Lower lobe of right lung (tissue), 2 donors: Measurements from ENCODE around the gene KIF27. TPM values are rescaled to one million over a fixed set of nuclear protein-coding genes. Genes with fewer than 3 reads are reported as not detected.
A peak's percentile ranks its signal among the peaks of the same experiment; 100 is the strongest.

Source experiments
- ATAC-seq, 2 donors: fragments of 200-7000 bp; cut with Tn5 transposase; one replicate each; pipeline ENCODE4 v1.9.1; 2020 to 2022; ENCODE audit warnings: mild to moderate bottlenecking in 2 of 2, moderate library complexity in 2 of 2
- DNase-seq: peaks from one replicate; pipeline ENCODE4 v3.0.0-alpha.2; 2020
- H3K27ac ChIP-seq: fragments of 200-600 bp; one replicate; pipeline ENCODE4 v1.8.0; 2022
- H3K27me3 ChIP-seq: fragments of 200-600 bp; one replicate; pipeline ENCODE4 v1.8.0; 2022; ENCODE audit warnings: low read depth
- H3K36me3 ChIP-seq: fragments of 200-600 bp; one replicate; pipeline ENCODE4 v1.8.0; 2022; ENCODE audit warnings: mild to moderate bottlenecking
- H3K4me1 ChIP-seq: fragments of 200-600 bp; one replicate; pipeline ENCODE4 v1.8.0; 2022
- H3K4me3 ChIP-seq: fragments of 200-600 bp; one replicate; pipeline ENCODE4 v1.8.0; 2022; ENCODE audit warnings: mild to moderate bottlenecking
- H3K9me3 ChIP-seq: fragments of 200-600 bp; one replicate; pipeline ENCODE4 v1.8.0; 2022
- intact Hi-C: fragments of 100-400 bp; cut with DNase I; formaldehyde crosslinking; loops from one replicate; pipeline ENCODE4 v1.11.0; 2022
- long read RNA-seq: library from polyadenylated mRNA; unstranded; transcript quantifications from one replicate; pipeline ENCODE4 v2.0.0, GENCODE V29; 2021
- total RNA-seq: library from RNA; stranded (reverse); fragmentation: NEBNext Ultra II Directional; extraction: Animal tissue kit (Norgen Biotek cat#: 25700); gene quantifications from one replicate; pipeline ENCODE4 v1.2.1, GENCODE V29; 2021
- TF ChIP-seq, protein P1 (sequence below): fragments of 200-600 bp; IDR thresholded peaks from one replicate; pipeline ENCODE4 v1.8.0; 2022; ENCODE audit warnings: antibody characterized with exemption, mild to moderate bottlenecking
- donor health status: DM: no; HTN: yes; CAD: no; lungs with severe emphysema.

Gene KIF27
- 10.4 TPM for total RNA-seq
- long read RNA-seq, partial matches to known transcripts, result 1 of 12 reads
- long read RNA-seq, other reads (novel, unspliced or antisense), result 11 of 12 reads

GRCh38 chr9:83920927-83921707 lies at the start of gene KIF27:
Gene KIF27 (minus strand): TSS chr9:83921432. CDS start chr9:83915591, 5,841 bp downstream.
- TF ChIP-seq, protein P1, sequence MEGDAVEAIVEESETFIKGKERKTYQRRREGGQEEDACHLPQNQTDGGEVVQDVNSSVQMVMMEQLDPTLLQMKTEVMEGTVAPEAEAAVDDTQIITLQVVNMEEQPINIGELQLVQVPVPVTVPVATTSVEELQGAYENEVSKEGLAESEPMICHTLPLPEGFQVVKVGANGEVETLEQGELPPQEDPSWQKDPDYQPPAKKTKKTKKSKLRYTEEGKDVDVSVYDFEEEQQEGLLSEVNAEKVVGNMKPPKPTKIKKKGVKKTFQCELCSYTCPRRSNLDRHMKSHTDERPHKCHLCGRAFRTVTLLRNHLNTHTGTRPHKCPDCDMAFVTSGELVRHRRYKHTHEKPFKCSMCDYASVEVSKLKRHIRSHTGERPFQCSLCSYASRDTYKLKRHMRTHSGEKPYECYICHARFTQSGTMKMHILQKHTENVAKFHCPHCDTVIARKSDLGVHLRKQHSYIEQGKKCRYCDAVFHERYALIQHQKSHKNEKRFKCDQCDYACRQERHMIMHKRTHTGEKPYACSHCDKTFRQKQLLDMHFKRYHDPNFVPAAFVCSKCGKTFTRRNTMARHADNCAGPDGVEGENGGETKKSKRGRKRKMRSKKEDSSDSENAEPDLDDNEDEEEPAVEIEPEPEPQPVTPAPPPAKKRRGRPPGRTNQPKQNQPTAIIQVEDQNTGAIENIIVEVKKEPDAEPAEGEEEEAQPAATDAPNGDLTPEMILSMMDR, result peak; percentile 46
- H3K27ac ChIP-seq, result peak within 1 kb of the TSS; percentile 97
- H3K4me1 ChIP-seq, result peaks cover 15% of the 10 kb centered on the region
- no peaks in the 10 kb centered on the region for H3K27me3 ChIP-seq
- DNase-seq (peak; percentile 100), ATAC-seq (peak; percentile 98 to 99)
- peak within 1 kb of the TSS; percentile 78 for H3K4me3 ChIP-seq
- no peaks in the 10 kb centered on the region for H3K36me3 ChIP-seq
- intact Hi-C loops, result no loop called here
- no peaks in the 10 kb centered on the region for H3K9me3 ChIP-seq

DNA sequence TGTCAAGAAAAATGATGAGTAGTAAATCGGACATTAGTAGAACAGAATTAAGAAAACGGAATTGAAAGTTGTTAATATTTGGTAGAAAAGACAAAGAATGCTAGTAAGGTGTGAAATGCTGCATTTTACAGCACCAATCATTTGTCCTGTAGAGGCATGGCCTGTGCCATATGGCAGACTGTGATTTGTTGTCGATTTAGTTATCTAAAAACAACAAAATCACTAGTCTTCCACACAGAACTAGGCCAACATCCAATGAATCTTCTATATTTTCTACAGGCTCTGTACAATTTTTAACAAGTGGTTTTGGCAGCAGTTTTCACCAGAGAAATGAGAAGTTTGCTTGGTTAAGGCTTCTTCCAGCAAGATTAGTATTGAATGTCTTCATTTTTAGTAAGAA lies 48.4 kb upstream of the KIF27 start:
- DNase-seq (no peak), ATAC-seq (no peak)
- Histone ChIP-seq H3K36me3 (peaks cover 88% of the 10 kb centered on the region), H3K27ac (no peak overlapping the region), H3K4me3 (no peak overlapping the region), H3K4me1 (peaks cover 18% of the 10 kb centered on the region), H3K9me3 (no peaks in the 10 kb centered on the region), H3K27me3 (no peaks in the 10 kb centered on the region)
- TF ChIP-seq, protein P1, result no peak
- intact Hi-C loops, result no loop called here

DNA sequence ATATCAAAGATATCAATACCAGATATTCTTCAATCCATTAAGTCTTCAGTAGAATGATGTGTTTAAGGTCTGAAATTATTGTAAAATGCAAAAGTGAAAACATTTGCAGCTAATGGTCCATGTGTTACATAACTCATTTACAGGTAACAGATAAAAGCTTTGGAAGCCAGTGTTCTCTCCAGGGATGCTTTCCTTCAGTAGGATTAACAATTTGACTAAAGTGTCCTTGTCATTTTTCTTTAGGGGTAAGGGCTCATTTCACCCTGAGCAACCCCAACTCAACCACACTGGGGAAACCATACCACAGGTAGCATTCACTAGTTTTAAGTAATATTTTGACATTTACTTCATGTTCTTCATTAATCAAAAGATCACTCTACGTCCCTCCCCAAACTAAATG lies 45.8 kb upstream of the KIF27 start:
- Histone ChIP-seq H3K9me3 (no peaks in the 10 kb centered on the region), H3K4me1 (peaks cover 6% of the 10 kb centered on the region), H3K4me3 (no peak overlapping the region), H3K27me3 (no peaks in the 10 kb centered on the region), H3K27ac (no peak overlapping the region), H3K36me3 (peaks cover 63% of the 10 kb centered on the region)
- intact Hi-C loops, result no loop called here
- DNase-seq (no peak), ATAC-seq (no peak)
- TF ChIP-seq, protein P1, result no peak

- ATAC-seq (peak; percentile 18 to 21), DNase-seq (no peak)
- Histone ChIP-seq H3K9me3 (no peaks in the 10 kb centered on the region), H3K4me1 (peaks cover 6% of the 10 kb centered on the region), H3K27ac (no peak overlapping the region), H3K36me3 (peaks cover 54% of the 10 kb centered on the region), H3K27me3 (no peaks in the 10 kb centered on the region), H3K4me3 (no peak overlapping the region)
- intact Hi-C loops, result no loop called here
- TF ChIP-seq, protein P1, result no peak
Observed at GRCh38 chr9:83966209-83966582, 45.0 kb upstream of the KIF27 start.

- DNase-seq, result no peak
- Histone ChIP-seq H3K27ac (no peak overlapping the region), H3K4me1 (peaks cover 6% of the 10 kb centered on the region), H3K4me3 (no peak overlapping the region), H3K9me3 (no peaks in the 10 kb centered on the region), H3K27me3 (no peaks in the 10 kb centered on the region), H3K36me3 (peaks cover 48% of the 10 kb centered on the region)
- peak; percentile 28 to 52 for ATAC-seq
- TF ChIP-seq, protein P1, result no peak
- intact Hi-C loops, result no loop called here
Observed at GRCh38 chr9:83965350-83966208, 44.3 kb upstream of the KIF27 start.
